Activated CD8-positive, alpha-beta memory T cell treated with anti-CD3 and anti-CD28 coated beads for 4 hours (primary cell): Measurements from ENCODE around the gene DCBLD1.
"Not testable (repeated sequence)": the region's sequence is repeated elsewhere in the genome, so short reads cannot be mapped to it uniquely, and the experiment has no call there.

Experiments
- DNase-seq, 2 donors: peaks; one replicate each; pipeline ENCODE4 v3.0.0-alpha.2; 2020; ENCODE audit warnings: low read depth in 2 of 2

Gene DCBLD1

GRCh38 chr6:117498159-117498558, 15.7 kb downstream of the DCBLD1 start:
- DNase-seq, result no peak

- DNase-seq, result no peak
Measured at GRCh38 chr6:117501722-117502121, 19.2 kb downstream of the DCBLD1 start.

GRCh38 chr6:117502580-117502979, 20.1 kb downstream of the DCBLD1 start:
- no peak for DNase-seq

GRCh38 chr6:117503211-117503610, 20.7 kb downstream of the DCBLD1 start:
- DNase-seq, result no peak

- DNase-seq, result no peak
Measured at GRCh38 chr6:117504478-117505144, 22.1 kb downstream of the DCBLD1 start.

- DNase-seq, result no peak
Measured at GRCh38 chr6:117505311-117505710, 22.8 kb downstream of the DCBLD1 start.

GRCh38 chr6:117506180-117506835, 23.8 kb downstream of the DCBLD1 start:
- DNase-seq, result no peak

- no peak for DNase-seq
Measured at GRCh38 chr6:117506907-117507306, 24.4 kb downstream of the DCBLD1 start.

- DNase-seq, result no peak
Measured at GRCh38 chr6:117508450-117508971, 26.0 kb downstream of the DCBLD1 start.

- no peak for DNase-seq
Measured at GRCh38 chr6:117509021-117509420, 26.5 kb downstream of the DCBLD1 start.

GRCh38 chr6:117512056-117512828, 29.8 kb downstream of the DCBLD1 start:
- no peak for DNase-seq

GRCh38 chr6:117512987-117513573, 30.6 kb downstream of the DCBLD1 start:
- DNase-seq, result no peak

- DNase-seq, result no peak
Measured at GRCh38 chr6:117513778-117514365, 31.4 kb downstream of the DCBLD1 start.

GRCh38 chr6:117514655-117515054, 32.2 kb downstream of the DCBLD1 start:
- DNase-seq, result no peak

- DNase-seq, result no peak
Measured at GRCh38 chr6:117515326-117515725, 32.9 kb downstream of the DCBLD1 start.

- not testable (repeated sequence) for DNase-seq
Measured at GRCh38 chr6:117517995-117518394, 35.5 kb downstream of the DCBLD1 start.

GRCh38 chr6:117518870-117519269, 36.4 kb downstream of the DCBLD1 start:
- no peak for DNase-seq

- no peak for DNase-seq
Measured at GRCh38 chr6:117520603-117521395, 38.3 kb downstream of the DCBLD1 start.

- DNase-seq, result no peak
Measured at GRCh38 chr6:117521791-117522502, 39.5 kb downstream of the DCBLD1 start.

GRCh38 chr6:117525607-117526006, 43.1 kb downstream of the DCBLD1 start:
- DNase-seq, result no peak
